Smooth muscle cell (in vitro differentiated cells): ENCODE data around the gene BICRA. TPM values are rescaled to one million over a fixed set of nuclear protein-coding genes. Genes with fewer than 3 reads are reported as not detected.

ENCODE experiments used
- DNase-seq: peaks from one replicate; lab custom pipeline; 2025; ENCODE audit not compliant: unreplicated experiment; lab: John Stamatoyannopoulos, UW
- H2AFZ ChIP-seq: fragments of 200-600 bp; sonication (generic); 2 replicates; pipeline ENCODE4 v1.6.0; 2016; ENCODE audit warnings: antibody characterized with exemption, low read depth, mild to moderate bottlenecking
- H3F3A ChIP-seq: fragments of 200-600 bp; sonication (generic); 2 replicates; pipeline ENCODE4 v1.6.0; 2017; ENCODE audit warnings: antibody characterized with exemption, low read depth
- H3K27ac ChIP-seq: fragments of 200-600 bp; sonication (generic); 2 replicates; pipeline ENCODE4 v1.5.1; 2016; ENCODE audit warnings: low read depth, mild to moderate bottlenecking
- H3K27me3 ChIP-seq: fragments of 200-600 bp; sonication (generic); 2 replicates; pipeline ENCODE4 v1.6.1; 2016; ENCODE audit warnings: low read depth, mild to moderate bottlenecking
- H3K36me3 ChIP-seq: fragments of 200-600 bp; sonication (generic); 2 replicates; pipeline ENCODE4 v1.5.1; 2016; ENCODE audit warnings: low read depth
- H3K4me1 ChIP-seq: fragments of 200-600 bp; sonication (generic); 2 replicates; pipeline ENCODE4 v1.5.1; 2016; ENCODE audit warnings: low read depth
- H3K4me2 ChIP-seq: fragments of 200-600 bp; sonication (generic); 2 replicates; pipeline ENCODE4 v1.6.0; 2016; ENCODE audit warnings: mild to moderate bottlenecking
- H3K4me3 ChIP-seq: fragments of 200-600 bp; sonication (generic); 2 replicates; pipeline ENCODE4 v1.5.1; 2016; ENCODE audit warnings: mild to moderate bottlenecking
- H3K79me2 ChIP-seq: fragments of 200-600 bp; sonication (generic); 2 replicates; pipeline ENCODE4 v1.6.0; 2016; ENCODE audit warnings: low read depth, mild to moderate bottlenecking
- H3K9ac ChIP-seq: fragments of 200-600 bp; sonication (generic); 2 replicates; pipeline ENCODE4 v1.6.0; 2016; ENCODE audit warnings: low read depth
- H3K9me3 ChIP-seq: fragments of 200-600 bp; sonication (generic); replicated peaks from 2 replicates; pipeline ENCODE4 v1.5.1; 2016; ENCODE audit warnings: low read depth
- H4K20me1 ChIP-seq: fragments of 200-600 bp; sonication (generic); 2 replicates; pipeline ENCODE4 v1.6.0; 2016; ENCODE audit warnings: low read depth
- WGBS: methylation state at CpG from one replicate; pipeline ENCODE4 v1.1.7; 2016; ENCODE audit warnings: low lambda C conversion rate; 5-methylcytosine and 5-hydroxymethylcytosine counted together
- polyA plus RNA-seq: library from polyadenylated mRNA; unstranded; fragments of >200 nt; fragmentation: Nextera tagmentation; extraction: Ambion mirVana; gene quantifications from 2 replicates; pipeline ENCODE4 v1.2.1, GENCODE V29; 2016
- total RNA-seq: library from RNA; depleted of rRNA; stranded (reverse); fragments of >200 nt; gene quantifications from 2 replicates; pipeline ENCODE4 v1.2.3, GENCODE V29; 2014
- TF ChIP-seq, protein P1 (sequence below): fragments of 200-600 bp; sonication (generic); IDR thresholded peaks from 2 replicates; pipeline ENCODE4 v1.5.1; 2017; ENCODE audit warnings: borderline replicate concordance, mild to moderate bottlenecking, antibody characterized with exemption; ENCODE audit not compliant: insufficient read depth, poor library complexity, severe bottlenecking

BICRA gene
- total and polyA plus RNA-seq, 2 experiments from 2014 or later, result 3.6 to 10.0 TPM

DNA sequence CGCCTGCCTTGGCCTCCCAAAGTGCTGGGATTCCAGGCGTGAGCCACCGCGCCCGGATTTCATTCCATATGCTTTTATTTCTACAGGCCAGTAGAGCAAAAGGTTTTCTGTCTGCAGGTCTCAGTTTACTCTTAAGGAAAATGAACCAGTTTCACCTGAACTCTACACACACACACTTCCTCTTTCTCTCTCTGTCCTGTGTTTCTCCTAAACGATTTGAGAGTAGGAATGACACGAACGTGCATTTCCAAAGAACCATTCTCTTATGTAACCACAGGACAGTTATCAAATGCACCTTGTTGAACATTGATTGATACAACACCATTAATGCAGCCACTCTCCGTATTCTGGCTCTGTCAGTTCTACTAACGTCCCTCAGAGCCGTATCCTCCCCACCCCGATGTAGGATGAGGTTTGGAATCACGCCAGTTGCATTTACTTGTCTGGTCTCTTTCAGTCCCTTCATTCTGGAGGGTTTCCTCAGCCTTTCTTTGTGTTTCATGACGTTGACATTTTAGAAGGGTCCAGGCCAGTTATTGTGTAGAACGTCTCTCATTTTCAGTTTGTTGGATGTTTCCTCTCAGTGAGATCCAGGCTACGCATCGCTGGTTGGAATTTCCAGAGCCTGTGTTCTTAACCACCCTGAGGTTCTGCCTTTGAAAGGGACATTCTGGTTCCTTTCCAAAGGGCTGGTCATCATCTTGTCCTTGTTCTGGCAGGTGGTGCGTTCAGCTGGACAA, 36.0 kb downstream of the BICRA start:
- no peak for DNase-seq
- Histone ChIP-seq H3K36me3 (peaks cover 7% of the 10 kb centered on the region), H3K9me3 (no peaks in the 10 kb centered on the region), H4K20me1 (peaks cover 100% of the 10 kb centered on the region), H3K9ac (no peak overlapping the region), H3K27ac (no peak overlapping the region), H3K4me2 (no peak overlapping the region), H3K27me3 (no peaks in the 10 kb centered on the region), H2AFZ (no peak overlapping the region), H3F3A (no peaks in the 10 kb centered on the region), H3K79me2 (peaks cover 86% of the 10 kb centered on the region), H3K4me1 (no peaks in the 10 kb centered on the region), H3K4me3 (no peak overlapping the region)
- 75% methylated on average over 18 of the region's 18 CpGs for WGBS
- TF ChIP-seq, protein P1, sequence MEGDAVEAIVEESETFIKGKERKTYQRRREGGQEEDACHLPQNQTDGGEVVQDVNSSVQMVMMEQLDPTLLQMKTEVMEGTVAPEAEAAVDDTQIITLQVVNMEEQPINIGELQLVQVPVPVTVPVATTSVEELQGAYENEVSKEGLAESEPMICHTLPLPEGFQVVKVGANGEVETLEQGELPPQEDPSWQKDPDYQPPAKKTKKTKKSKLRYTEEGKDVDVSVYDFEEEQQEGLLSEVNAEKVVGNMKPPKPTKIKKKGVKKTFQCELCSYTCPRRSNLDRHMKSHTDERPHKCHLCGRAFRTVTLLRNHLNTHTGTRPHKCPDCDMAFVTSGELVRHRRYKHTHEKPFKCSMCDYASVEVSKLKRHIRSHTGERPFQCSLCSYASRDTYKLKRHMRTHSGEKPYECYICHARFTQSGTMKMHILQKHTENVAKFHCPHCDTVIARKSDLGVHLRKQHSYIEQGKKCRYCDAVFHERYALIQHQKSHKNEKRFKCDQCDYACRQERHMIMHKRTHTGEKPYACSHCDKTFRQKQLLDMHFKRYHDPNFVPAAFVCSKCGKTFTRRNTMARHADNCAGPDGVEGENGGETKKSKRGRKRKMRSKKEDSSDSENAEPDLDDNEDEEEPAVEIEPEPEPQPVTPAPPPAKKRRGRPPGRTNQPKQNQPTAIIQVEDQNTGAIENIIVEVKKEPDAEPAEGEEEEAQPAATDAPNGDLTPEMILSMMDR, result no peak

DNA sequence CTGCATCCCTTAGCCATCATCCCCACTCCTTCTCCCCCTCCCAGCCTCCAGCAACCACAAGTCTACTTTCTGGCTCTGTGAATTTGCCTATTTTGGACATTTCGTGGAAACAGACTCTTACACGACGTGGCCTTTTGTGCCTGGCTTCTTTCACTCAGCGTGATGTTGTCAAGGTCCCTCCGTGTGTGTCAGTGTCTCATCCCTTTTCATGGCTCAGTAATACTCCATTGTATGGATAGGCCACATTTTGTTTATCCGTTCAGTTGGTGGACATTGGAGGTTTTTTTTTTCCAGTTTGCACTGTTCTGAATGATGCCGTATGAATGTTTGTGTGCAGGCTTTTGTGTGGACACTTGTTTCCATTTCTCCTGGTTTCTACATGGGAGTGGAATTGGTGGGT, 38.0 kb downstream of the BICRA start:
- Histone ChIP-seq H3K27ac (no peak overlapping the region), H2AFZ (no peak overlapping the region), H4K20me1 (peaks cover 100% of the 10 kb centered on the region), H3K4me1 (no peaks in the 10 kb centered on the region), H3K4me3 (no peak overlapping the region), H3K4me2 (no peak overlapping the region), H3K9me3 (no peaks in the 10 kb centered on the region), H3F3A (no peaks in the 10 kb centered on the region), H3K27me3 (no peaks in the 10 kb centered on the region), H3K79me2 (peaks cover 94% of the 10 kb centered on the region), H3K36me3 (peaks cover 7% of the 10 kb centered on the region), H3K9ac (no peak overlapping the region)
- TF ChIP-seq, protein P1, result no peak
- over 99% methylated on average over 7 of the region's 7 CpGs for WGBS
- no peak for DNase-seq

DNA sequence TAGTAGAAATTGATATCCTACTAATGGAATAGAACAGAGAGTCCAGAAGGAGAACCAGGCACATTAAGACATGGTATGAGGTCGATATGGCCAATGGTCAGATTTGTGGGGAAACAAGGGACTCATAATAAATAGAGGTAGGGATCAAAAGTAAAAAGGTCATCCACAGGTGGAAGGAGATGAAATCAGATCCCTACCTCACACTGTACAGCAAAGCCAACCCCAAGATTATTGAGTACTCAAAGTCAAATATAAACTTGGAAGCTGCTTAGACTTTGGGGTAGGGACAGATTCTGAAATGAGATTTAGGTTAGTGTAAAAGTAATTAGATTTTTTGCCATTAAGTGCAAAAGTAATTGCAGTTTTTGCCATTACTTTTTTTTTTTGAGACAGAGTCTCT, 40.7 kb downstream of the BICRA start:
- no peaks in the 10 kb centered on the region for H3F3A ChIP-seq
- H3K27ac ChIP-seq, result no peak overlapping the region
- TF ChIP-seq, protein P1, result no peak
- H3K36me3 ChIP-seq, result peaks cover 7% of the 10 kb centered on the region
- H3K4me2 ChIP-seq, result no peak overlapping the region
- H3K4me3 ChIP-seq, result no peak overlapping the region
- peaks cover 94% of the 10 kb centered on the region for H3K79me2 ChIP-seq
- DNase-seq, result no peak
- no peaks in the 10 kb centered on the region for H3K27me3 ChIP-seq
- peaks cover 100% of the 10 kb centered on the region for H4K20me1 ChIP-seq
- H2AFZ ChIP-seq, result no peak overlapping the region
- 95% methylated on average over 1 of the region's 1 CpG for WGBS
- H3K9me3 ChIP-seq, result no peaks in the 10 kb centered on the region
- no peak overlapping the region for H3K9ac ChIP-seq
- H3K4me1 ChIP-seq, result no peaks in the 10 kb centered on the region

DNA sequence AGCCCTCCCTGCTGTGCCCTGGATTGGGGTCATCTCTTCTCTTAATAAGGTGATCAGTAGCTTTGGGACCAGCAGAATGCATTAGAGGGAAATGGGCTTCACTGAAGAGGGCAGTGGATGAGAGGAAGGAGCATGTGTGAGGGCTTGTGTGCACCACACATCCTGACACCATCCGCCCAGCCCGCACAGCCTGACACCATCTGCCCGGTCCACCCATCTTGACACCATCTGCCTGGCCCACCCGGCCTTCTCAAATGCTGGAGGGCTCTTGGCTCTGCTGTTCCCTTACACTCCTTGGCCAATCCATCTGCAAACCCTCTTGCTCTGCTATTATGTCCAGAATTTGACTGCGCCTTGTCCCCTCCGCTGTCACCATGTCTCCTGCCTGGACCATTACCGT, 41.8 kb downstream of the BICRA start:
- H4K20me1 ChIP-seq, result peaks cover 100% of the 10 kb centered on the region
- H3K27ac ChIP-seq, result no peak overlapping the region
- H3K9me3 ChIP-seq, result no peaks in the 10 kb centered on the region
- H3K27me3 ChIP-seq, result no peaks in the 10 kb centered on the region
- H3K9ac ChIP-seq, result no peak overlapping the region
- no peaks in the 10 kb centered on the region for H3F3A ChIP-seq
- peaks cover 7% of the 10 kb centered on the region for H3K36me3 ChIP-seq
- TF ChIP-seq, protein P1, result no peak
- no peak overlapping the region for H2AFZ ChIP-seq
- H3K4me1 ChIP-seq, result no peaks in the 10 kb centered on the region
- no peak overlapping the region for H3K4me3 ChIP-seq
- no peak overlapping the region for H3K4me2 ChIP-seq
- no peak for DNase-seq
- peaks cover 95% of the 10 kb centered on the region for H3K79me2 ChIP-seq
- WGBS, result 98% methylated on average over 7 of the region's 7 CpGs
